Esophagus muscularis mucosa (tissue), 4 donors: ENCODE results near the gene HAPLN3. TPM values are rescaled to one million over a fixed set of nuclear protein-coding genes. Genes with fewer than 3 reads are reported as not detected.

ENCODE experiments used
- DNase-seq: peaks from one replicate; pipeline ENCODE4 v3.0.0-alpha.2; 2017; ENCODE audit errors: extremely low spot score
- H3K27ac ChIP-seq, 4 donors: fragments of 200-600 bp; sonication (generic); replicated peaks in 1 of 4; 1 replicate in 3 of 4; 2 replicates in 1 of 4; pipeline ENCODE4 v1.5.1; 2016 to 2019; ENCODE audit warnings: mild to moderate bottlenecking in 1 of 4
- H3K27me3 ChIP-seq, 4 donors: fragments of 200-600 bp; sonication (generic); one replicate each; pipeline versions ENCODE4 v1.5.1 to v1.6.0; 2016 to 2019
- H3K36me3 ChIP-seq, 4 donors: fragments of 200-600 bp; sonication (generic); one replicate each; pipeline ENCODE4 v1.5.1; 2016 to 2019
- H3K4me1 ChIP-seq, 4 donors: fragments of 200-600 bp; sonication (generic); one replicate each; pipeline ENCODE4 v1.5.1; 2016 to 2019
- H3K4me3 ChIP-seq, 4 donors: fragments of 200-600 bp; sonication (generic); 1 replicate in 2 of 4; 2 replicates in 2 of 4; pipeline ENCODE4 v1.5.1; 2016 to 2019; ENCODE audit warnings: mild to moderate bottlenecking in 4 of 4, moderate library complexity in 1 of 4
- H3K9me3 ChIP-seq, 4 donors: fragments of 200-600 bp; sonication (generic); 1 replicate in 3 of 4; 2 replicates in 1 of 4; pipeline ENCODE4 v1.5.1; 2016 to 2019
- CTCF ChIP-seq, 3 experiments: fragments of 200-600 bp in 2 of 3; fragments of 450-650 bp in 1 of 3; sonication (generic) in 2 of 3; IDR thresholded peaks; one replicate each; pipeline ENCODE4 v1.5.1; 2017 to 2019; ENCODE audit warnings: antibody characterized with exemption in 3 of 3, mild to moderate bottlenecking in 2 of 3, moderate library complexity in 1 of 3
- EP300 ChIP-seq: sonication (generic); formaldehyde crosslinking; IDR thresholded peaks from one replicate; pipeline ENCODE4 v1.6.1; 2017; ENCODE audit warnings: antibody characterized with exemption
- POLR2A ChIP-seq: fragments of 450-650 bp; IDR thresholded peaks from one replicate; pipeline ENCODE4 v1.6.1; 2017; ENCODE audit warnings: antibody characterized with exemption, moderate library complexity, mild to moderate bottlenecking, low read depth
- POLR2AphosphoS5 ChIP-seq, 2 donors: sonication (generic); formaldehyde crosslinking; IDR thresholded peaks; one replicate each; pipeline ENCODE4 v1.6.1; 2017; ENCODE audit warnings: antibody characterized with exemption in 2 of 2
- WGBS: methylation state at CpG from one replicate; pipeline ENCODE4 v1.1.5; 2018; 5-methylcytosine and 5-hydroxymethylcytosine counted together
- intact Hi-C: fragments of 100-400 bp; cut with DNase I; formaldehyde crosslinking; loops from one replicate; pipeline ENCODE4 v1.15.1; 2023
- total RNA-seq, 4 donors: library from RNA; depleted of rRNA; stranded (reverse); fragments of >200 nt; gene quantifications; one replicate each; pipeline versions ENCODE4 v1.1.0 to v1.2.1, GENCODE V29; 2016

Gene HAPLN3
- total RNA-seq, 4 donors from 2014 or later: 5.0 to 13.4 (median 9.9) TPM

- H3K27ac ChIP-seq: no peak overlapping the region
- no peaks in the 10 kb centered on the region for H3K9me3 ChIP-seq
- TF ChIP-seq CTCF (IDR thresholded peaks at IDR 0.05) (no peak), POLR2A (no peak), EP300 (no peak), POLR2AphosphoS5 (IDR thresholded peaks at IDR 0.05) (no peak)
- WGBS: 55% methylated on average over 5 of the region's 5 CpGs
- H3K27me3 ChIP-seq: peaks cover 0 to 17% (median 0%) of the 10 kb centered on the region in 4 donors
- intact Hi-C loops: no loop called here
- H3K36me3 ChIP-seq: no peaks in the 10 kb centered on the region
- no peak overlapping the region for H3K4me3 ChIP-seq
- no peak for DNase-seq
- H3K4me1 ChIP-seq: no peaks in the 10 kb centered on the region
Measured at GRCh38 chr15:88844749-88845386, 50.5 kb downstream of the HAPLN3 start.

GRCh38 chr15:88843334-88843733, 52.0 kb downstream of the HAPLN3 start:
- Histone ChIP-seq H3K4me1 (no peaks in the 10 kb centered on the region), H3K36me3 (no peaks in the 10 kb centered on the region), H3K27me3 (peaks cover 0 to 17% (median 0%) of the 10 kb centered on the region in 4 donors), H3K27ac (no peak overlapping the region), H3K4me3 (no peak overlapping the region), H3K9me3 (no peaks in the 10 kb centered on the region)
- no peak for DNase-seq
- WGBS: 87% methylated on average over 13 of the region's 21 CpGs
- TF ChIP-seq POLR2A (no peak), EP300 (no peak), CTCF (IDR thresholded peaks at IDR 0.05) (no peak), POLR2AphosphoS5 (IDR thresholded peaks at IDR 0.05) (no peak)
- intact Hi-C loops: no loop called here

- Histone ChIP-seq H3K9me3 (no peaks in the 10 kb centered on the region), H3K27me3 (peaks cover 0 to 17% (median 0%) of the 10 kb centered on the region in 4 donors), H3K4me3 (no peak overlapping the region), H3K36me3 (no peaks in the 10 kb centered on the region), H3K4me1 (no peaks in the 10 kb centered on the region), H3K27ac (no peak overlapping the region)
- TF ChIP-seq EP300 (no peak), POLR2A (no peak), CTCF (IDR thresholded peaks at IDR 0.05) (no peak), POLR2AphosphoS5 (IDR thresholded peaks at IDR 0.05) (no peak)
- 88% methylated on average over 4 of the region's 4 CpGs for WGBS
- no peak for DNase-seq
- intact Hi-C loops: no loop called here
Measured at GRCh38 chr15:88842156-88842555, 53.2 kb downstream of the HAPLN3 start.

- Histone ChIP-seq H3K36me3 (no peaks in the 10 kb centered on the region), H3K9me3 (no peaks in the 10 kb centered on the region), H3K4me1 (no peaks in the 10 kb centered on the region), H3K27me3 (peaks cover 0 to 17% (median 0%) of the 10 kb centered on the region in 4 donors), H3K4me3 (no peak overlapping the region), H3K27ac (no peak overlapping the region)
- WGBS: 85% methylated on average over 1 of the region's 1 CpG
- intact Hi-C loops: no loop called here
- TF ChIP-seq EP300 (no peak), POLR2A (no peak), POLR2AphosphoS5 (IDR thresholded peaks at IDR 0.05) (no peak), CTCF (IDR thresholded peaks at IDR 0.05) (no peak)
- no peak for DNase-seq
Measured at GRCh38 chr15:88841236-88841635, 54.1 kb downstream of the HAPLN3 start.

GRCh38 chr15:88839961-88840360, 55.4 kb downstream of the HAPLN3 start:
- 87% methylated on average over 14 of the region's 16 CpGs for WGBS
- intact Hi-C loops: no loop called here
- Histone ChIP-seq H3K4me3 (no peak overlapping the region), H3K9me3 (no peaks in the 10 kb centered on the region), H3K27me3 (peaks cover 0 to 12% (median 0%) of the 10 kb centered on the region in 4 donors), H3K36me3 (no peaks in the 10 kb centered on the region), H3K4me1 (no peaks in the 10 kb centered on the region), H3K27ac (no peak overlapping the region)
- DNase-seq: no peak
- TF ChIP-seq EP300 (no peak), POLR2A (no peak), CTCF (IDR thresholded peaks at IDR 0.05) (no peak), POLR2AphosphoS5 (IDR thresholded peaks at IDR 0.05) (no peak)
